HG02642 (cell line): ENCODE data around the gene LTBR.

Experiments
- ATAC-seq: cut with Tn5 transposase; IDR thresholded peaks from one replicate; pipeline ENCODE4 v1.9.1; 2021; ENCODE audit warnings: mild to moderate bottlenecking; ENCODE audit not compliant: unreplicated experiment, poor library complexity

LTBR gene

GRCh38 chr12:6346235-6346832 is 37.6 kb upstream of the LTBR start:
- no peak for ATAC-seq

DNA sequence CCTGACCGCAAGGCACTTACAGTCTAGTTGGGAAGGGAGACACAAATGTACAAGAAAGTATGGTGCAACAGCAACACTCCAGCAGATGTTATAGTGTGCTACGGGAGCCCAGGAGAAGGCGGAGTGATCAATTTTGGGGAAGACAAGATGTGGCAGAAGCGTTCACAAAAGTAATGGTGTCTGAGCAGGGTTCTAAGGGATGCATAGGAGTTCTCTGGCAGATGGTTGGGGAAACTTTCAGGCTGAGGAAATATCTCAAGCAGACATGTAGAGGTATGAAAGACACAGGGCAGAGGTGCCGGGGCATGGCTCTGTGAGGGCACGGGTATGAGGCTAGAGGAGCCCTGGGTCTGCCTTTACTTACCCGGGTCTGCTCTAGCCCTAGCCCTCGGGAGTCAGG is 37.0 kb upstream of the LTBR start:
- ATAC-seq: no peak

GRCh38 chr12:6347367-6348338 is 36.3 kb upstream of the LTBR start:
- ATAC-seq: no peak

- ATAC-seq: no peak
These were observed 32.3 kb upstream of the LTBR start for GRCh38 chr12:6351622-6352021.

DNA sequence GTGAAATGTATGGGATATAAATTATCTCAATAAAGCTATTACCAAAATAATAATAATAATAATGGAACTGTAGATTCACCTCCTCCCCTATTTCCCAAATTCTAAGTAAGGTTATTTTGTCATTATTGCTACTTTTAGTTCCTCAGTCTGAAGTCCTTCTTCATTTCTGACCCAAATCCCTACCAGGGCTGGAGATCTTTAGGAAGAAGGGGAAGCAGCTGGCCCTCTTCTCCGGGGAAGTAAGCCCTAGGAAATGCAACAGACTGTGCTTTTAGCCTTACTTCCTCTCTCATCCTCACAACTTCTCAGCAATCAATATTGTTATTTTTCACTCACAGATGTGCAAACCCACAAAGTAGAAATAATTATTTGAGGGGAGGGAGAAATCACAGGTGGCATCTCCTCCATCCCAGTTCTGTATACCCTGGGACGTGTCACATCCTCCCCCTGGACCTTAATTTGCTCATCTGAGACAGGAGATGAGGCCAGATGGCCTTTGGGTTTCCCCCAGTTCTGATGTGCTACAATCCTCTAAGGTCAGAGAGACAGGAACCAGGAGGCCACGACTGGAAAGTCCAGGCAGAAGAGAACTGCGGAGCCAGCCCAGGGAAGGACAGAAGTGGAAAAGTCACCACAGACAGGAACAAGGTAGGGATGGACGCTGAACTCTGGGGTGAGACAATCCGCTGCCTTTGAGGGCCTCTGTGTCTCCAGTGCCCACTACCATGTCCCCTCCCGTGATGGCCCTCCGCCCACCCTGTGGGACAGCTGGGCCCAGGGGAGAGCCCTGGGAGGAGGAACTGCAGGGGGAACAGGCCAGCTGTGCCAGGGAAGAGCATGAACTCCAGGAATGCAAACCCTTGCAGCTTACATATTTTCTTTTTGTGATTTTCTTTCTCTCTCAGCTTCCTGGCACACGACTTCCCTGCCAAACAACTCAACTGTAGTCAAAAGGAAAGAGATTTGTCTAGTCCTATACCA is 31.5 kb upstream of the LTBR start:
- no peak for ATAC-seq

GRCh38 chr12:6354495-6355393 is 29.2 kb upstream of the LTBR start:
- no peak for ATAC-seq

- no peak for ATAC-seq
These were observed 28.2 kb upstream of the LTBR start for GRCh38 chr12:6355491-6356373.

DNA sequence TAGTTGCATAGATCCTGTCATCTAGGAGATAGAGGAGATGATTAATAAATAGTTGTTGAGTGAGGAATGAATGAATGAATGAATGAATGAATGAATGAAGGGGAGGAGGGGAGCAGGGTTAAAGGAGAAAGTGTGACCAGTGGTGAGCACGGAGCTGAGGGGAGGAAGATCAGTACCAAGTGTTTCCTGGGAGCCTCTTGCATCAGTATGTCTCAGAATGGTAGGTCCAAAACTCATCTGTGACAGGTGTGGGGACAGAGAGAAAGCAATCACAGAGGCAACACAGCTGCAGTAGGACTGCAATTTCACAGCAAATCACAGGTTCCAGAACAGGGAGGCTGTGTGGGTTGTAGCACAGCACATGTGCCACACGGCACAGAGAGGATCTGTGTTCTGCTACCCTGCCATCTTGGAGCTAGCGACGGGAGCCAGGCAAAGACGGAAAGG is 27.6 kb upstream of the LTBR start:
- no peak for ATAC-seq

DNA sequence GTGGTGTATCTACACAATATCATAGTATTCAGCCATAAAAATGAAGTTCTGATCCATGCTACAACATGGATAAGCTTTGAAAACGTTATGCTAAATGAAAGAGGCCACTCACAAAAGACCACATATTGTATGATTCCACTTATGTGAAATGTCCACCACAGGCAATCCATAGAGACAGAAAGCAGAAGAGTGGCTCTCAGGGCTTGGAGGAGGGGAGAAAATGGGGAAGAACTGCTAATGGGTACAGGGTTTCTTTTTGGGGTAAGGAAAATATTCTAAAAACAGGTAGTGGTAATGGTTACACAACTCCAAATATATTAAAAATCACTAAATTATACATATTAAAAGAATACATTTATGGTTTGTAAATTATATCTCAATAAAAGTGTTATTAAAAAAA is 25.1 kb upstream of the LTBR start:
- no peak for ATAC-seq

DNA sequence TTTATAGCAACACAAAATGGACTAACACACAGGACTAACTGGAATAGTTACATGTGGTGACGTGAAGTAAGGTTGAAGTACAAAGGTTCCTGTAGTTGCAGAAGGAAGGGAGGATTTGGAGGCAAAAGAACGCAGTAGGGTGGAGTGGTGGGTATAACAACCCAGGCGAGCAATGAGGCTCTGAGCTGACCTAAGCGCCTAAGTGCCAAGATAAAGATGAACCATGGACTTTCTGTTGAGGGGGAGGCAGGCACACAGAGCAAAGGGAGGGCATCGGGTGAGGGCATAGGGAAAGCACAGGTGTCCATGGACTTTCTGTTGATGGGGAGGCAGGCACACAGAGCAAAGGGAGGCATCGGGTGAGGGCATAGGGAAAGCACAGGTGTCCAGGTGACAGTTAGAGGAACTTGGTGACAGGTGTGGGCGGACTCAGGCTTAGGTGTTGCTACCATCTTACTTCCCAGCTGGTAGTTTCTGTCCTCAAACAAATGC is 23.8 kb upstream of the LTBR start:
- no peak for ATAC-seq

- ATAC-seq: no peak
These were observed 23.1 kb upstream of the LTBR start for GRCh38 chr12:6360578-6361490.

DNA sequence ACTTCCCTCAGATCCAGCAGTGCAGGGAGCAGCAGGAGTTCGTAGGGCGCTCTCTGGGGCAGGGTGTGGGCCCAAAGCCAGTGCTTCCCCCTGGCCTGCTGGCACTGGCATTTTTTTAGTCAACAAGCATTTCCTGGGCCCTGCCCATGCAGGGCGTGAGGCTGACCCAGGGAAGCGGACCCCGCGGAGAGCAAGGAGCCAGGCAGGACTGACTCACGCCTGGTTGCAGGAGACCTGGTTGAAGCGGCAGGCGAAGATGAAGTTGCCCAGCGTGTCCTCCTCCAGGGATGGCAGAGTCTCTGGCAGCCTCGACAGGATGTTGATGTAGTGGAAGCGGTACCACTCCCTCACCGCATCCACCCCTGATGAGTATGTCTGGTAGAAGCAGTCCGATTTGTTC is 22.1 kb upstream of the LTBR start:
- no peak for ATAC-seq

GRCh38 chr12:6362403-6362802 is 21.6 kb upstream of the LTBR start:
- ATAC-seq: no peak

- ATAC-seq: no peak
These were observed 21.0 kb upstream of the LTBR start for GRCh38 chr12:6363010-6363329.

DNA sequence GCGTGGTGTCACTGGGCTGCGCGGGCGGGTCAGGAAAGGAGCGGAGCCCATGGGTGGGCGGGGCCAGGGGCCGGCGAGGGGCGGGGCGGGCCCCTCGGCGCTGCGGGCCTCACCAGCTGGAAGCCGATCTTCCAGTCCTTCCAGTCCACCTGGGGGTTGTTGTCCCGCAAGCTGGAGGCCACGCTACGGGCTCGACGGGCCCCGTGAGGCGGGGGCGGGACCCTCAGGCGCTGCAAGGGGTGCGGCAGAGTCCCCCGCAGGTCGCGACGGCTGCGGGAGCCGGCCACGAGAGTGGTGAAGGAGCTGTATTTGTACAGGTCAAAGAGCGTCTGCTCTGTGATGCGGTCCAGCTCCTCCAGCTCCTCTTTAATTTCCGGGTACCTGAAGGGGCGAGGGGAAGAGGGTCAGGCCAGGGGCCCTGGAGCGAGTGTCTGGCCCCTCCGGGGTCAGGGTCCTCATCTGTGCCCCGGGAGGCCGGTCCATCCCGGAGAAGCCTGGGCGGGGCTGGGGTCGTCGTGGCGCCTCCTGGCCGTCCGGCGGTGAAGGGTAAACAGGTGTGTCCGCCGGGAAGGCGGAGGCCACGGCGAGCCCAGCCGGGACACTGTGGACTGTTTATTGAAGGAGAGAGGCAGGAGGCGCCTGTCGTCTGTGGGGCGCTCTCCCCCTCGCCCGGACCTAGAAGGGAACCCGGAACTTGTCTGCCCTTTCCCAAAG is 20.5 kb upstream of the LTBR start:
- no peak for ATAC-seq

DNA sequence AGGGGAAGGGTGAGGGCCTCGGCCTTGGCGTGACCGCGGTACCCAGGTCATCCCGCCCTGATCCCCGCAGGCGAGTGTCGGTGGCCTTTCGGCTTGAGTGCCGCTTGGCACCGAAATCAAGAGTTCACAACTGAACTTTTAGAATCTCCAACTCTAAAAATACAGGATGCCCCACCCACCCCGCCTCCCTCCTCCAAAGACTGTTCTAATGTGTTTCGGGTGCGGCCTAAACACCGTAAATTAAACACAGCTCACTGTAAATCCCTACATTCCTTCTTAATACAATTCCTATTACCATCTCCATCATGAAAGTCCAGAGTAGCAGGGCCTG is 20.0 kb upstream of the LTBR start:
- ATAC-seq: no peak
